Measurements from ENCODE around the gene LRP5.

LRP5 gene

DNA sequence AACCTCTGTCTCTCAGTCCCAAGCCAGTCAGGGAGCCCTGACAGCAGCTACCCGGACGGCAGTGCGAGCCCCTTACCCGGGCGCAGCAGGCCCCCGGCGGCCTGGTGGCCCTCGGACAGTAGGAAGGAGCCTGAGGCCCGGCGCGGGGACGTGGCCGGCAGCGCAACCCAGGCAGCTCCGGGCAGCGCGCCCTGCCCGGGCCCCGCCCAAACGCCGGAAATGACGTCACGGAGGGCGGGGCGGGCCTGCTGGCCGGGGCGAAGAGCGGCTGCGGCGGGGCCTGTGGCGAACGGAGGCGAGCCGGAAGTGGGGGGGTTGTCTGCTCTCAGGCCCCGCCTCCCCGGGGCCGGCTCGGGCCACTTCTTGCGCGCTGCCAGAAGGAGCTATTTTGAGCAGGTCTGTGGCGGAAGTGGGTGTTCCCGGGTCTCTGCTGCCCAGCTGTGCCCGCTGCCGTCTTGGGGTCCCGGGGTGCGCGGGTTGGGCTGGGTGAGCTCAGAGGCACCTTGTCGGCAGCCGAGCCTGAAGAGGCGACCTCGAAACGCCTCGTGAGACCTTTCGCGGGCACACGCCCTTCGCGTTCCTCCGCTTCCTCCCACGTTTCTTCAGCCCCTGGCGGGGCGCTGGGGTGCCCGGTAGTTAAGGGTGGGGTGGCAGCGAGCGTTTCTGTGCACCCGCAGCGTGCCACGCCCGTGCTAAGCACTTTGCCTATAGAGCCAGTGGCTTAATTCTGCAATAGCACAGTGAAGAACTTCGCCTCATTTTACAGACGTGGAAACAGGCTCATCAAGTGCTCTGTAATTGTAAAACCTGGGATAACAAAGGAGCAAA is 40.4 kb upstream of the LRP5 start, which contains the start of gene C11orf24:
Gene C11orf24 (minus strand): TSS at position 193 of the 828 bp plus-strand sequence. CDS start 8,206 bp downstream, outside the sequence.
- DNase-seq (ENCODE audit: low read depth): peak; percentile 99
- peak within 1 kb of the TSS; percentile 98 for H3K4me3 ChIP-seq (ENCODE audit: low read depth, low read length)
- TF ChIP-seq, protein P1, sequence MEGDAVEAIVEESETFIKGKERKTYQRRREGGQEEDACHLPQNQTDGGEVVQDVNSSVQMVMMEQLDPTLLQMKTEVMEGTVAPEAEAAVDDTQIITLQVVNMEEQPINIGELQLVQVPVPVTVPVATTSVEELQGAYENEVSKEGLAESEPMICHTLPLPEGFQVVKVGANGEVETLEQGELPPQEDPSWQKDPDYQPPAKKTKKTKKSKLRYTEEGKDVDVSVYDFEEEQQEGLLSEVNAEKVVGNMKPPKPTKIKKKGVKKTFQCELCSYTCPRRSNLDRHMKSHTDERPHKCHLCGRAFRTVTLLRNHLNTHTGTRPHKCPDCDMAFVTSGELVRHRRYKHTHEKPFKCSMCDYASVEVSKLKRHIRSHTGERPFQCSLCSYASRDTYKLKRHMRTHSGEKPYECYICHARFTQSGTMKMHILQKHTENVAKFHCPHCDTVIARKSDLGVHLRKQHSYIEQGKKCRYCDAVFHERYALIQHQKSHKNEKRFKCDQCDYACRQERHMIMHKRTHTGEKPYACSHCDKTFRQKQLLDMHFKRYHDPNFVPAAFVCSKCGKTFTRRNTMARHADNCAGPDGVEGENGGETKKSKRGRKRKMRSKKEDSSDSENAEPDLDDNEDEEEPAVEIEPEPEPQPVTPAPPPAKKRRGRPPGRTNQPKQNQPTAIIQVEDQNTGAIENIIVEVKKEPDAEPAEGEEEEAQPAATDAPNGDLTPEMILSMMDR (IDR thresholded peaks at IDR 0.05; ENCODE audit: insufficient read depth, low read depth, low read length, missing control alignments): no peak

DNA sequence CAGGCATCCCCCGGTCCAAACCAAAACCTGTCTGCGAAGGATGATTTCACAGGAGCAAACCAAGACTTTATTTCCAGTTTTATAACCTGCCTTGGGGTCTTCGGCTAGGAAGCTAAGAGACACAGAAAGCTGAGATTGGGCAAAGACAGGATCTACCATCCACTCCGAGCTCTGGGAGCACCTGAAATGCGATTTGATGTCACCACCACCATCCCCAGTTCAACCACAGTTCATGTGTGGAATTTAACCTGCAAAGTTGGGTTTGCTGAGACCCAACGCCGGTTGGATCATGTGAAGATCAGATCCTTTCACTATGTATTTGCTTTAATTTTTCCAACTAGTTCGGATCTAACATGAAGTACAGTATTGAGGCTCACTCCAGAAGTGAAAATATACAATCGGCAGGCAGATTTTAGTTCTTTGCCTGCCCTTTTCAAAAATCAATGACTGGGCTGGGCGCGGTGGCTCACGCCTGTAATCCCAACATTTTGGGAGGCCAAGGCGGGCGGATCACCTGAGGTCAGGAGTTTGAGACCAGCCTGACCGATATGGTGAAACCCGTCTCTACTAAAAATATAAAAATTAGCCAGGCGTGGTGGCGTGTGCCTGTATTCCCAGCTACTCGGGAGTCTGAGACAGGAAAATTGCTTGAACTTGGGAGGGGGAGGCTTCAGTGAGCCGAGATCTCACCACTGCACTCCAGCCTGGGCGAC is 39.2 kb upstream of the LRP5 start:
- TF ChIP-seq, protein P1 (IDR thresholded peaks at IDR 0.05; ENCODE audit: insufficient read depth, low read depth, low read length, missing control alignments): no peak
- DNase-seq (ENCODE audit: low read depth): peak; percentile 41
- peak overlapping the region; percentile 98 for H3K4me3 ChIP-seq (ENCODE audit: low read depth, low read length)

DNA sequence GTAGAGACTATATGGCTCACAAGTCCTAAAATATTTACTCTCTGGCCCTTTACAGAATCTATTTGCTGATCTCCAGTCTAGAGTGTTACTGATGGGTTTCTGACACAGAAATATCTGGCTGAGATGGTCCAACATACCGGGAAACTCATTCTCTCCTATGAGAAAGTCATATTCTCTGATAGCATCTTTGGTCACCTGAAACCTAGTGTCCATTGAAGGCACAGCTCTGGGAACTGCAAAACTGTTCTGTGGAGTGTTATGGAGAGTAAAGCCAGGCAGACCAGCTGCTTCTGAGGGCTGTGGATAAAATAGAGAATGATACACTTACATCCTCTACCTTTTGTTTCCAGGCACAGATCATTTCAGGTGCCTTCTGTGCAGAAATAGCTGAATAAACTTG is 38.1 kb upstream of the LRP5 start:
- TF ChIP-seq, protein P1 (IDR thresholded peaks at IDR 0.05; ENCODE audit: insufficient read depth, low read depth, low read length, missing control alignments): no peak
- no peak for DNase-seq (ENCODE audit: low read depth)
- H3K4me3 ChIP-seq (ENCODE audit: low read depth, low read length): no peak overlapping the region; the same call in 1 of the 2 replicates

DNA sequence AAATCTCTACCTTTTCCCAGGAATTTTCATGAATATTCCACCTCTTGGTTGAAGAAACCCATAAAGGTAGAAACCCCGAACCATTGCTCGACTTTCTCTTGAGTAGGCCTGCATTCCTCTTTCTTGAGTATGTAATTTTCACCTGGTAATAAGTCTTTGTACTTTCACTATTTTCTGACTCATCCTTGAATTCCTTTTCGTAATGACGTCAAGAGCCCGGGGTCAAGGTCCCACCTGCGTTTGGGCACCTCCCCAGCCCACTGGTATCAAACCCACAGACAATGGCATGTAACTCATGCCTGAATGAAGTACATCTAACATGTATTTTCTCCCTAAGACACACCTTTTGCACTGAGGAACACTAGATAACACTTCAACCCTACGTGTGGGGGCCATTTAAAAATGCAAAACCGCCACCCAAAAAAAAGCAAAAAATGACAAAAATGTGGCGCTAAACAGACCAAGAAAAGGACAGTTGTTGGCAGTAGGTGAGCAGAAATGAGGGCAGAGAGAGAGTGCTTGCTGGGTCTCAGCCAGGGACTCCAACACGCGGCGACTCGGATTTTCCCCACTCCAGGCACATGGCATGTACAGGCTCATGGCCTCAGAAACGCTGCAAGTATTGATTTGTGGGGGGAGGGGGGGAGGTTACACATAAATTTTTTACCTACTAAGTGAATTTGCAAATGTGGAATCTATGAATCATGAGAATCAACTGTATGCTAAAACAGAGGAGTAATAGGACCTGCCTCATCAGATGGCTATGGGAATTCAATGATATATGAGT is 36.5 kb upstream of the LRP5 start:
- TF ChIP-seq, protein P1 (IDR thresholded peaks at IDR 0.05; ENCODE audit: insufficient read depth, low read depth, low read length, missing control alignments): no peak
- DNase-seq (ENCODE audit: low read depth): no peak
- no peak overlapping the region for H3K4me3 ChIP-seq (ENCODE audit: low read depth, low read length)

DNA sequence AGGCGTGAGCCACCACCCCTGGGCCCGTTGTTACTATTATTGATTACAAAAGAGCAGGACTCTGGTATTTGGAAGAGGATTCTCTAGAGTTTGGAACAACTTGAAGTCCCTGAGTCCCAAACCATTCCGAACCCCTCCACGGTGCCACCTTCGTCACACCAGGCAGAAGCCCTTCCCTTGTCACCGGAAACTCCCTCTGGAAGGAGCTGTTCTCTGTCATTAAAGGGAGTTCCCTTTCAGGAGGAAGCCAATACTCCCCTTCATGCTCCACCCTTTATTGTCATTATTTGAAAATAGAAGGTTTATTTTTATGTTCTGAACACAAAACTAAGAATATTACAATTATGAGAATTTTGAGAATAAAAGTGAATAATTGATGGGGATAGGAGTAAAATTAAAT is 35.5 kb upstream of the LRP5 start:
- DNase-seq (ENCODE audit: low read depth): no peak
- H3K4me3 ChIP-seq (ENCODE audit: low read depth, low read length): no peak overlapping the region

DNA sequence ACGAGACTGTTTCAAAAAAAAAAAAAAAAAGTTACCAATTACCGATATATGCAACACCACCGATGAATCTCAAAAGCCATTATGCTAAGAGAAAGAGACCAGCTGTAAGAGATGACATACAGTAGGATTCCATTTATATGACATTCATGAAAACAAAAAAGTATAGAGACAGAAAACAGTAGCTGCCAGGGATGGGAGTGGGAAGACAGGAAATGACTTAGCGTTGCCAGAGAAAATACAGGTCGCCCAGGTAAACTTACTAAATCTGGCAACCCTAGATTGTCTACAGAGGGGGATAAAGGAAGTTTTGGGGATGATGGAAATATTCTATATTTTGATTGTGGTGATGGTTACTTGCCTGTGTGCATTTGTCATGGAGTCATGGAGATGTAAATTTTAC is 32.7 kb upstream of the LRP5 start:
- TF ChIP-seq, protein P1 (IDR thresholded peaks at IDR 0.05; ENCODE audit: insufficient read depth, low read depth, low read length, missing control alignments): no peak
- no peak overlapping the region for H3K4me3 ChIP-seq (ENCODE audit: low read depth, low read length)
- DNase-seq (ENCODE audit: low read depth): no peak

More for the DNA sequence above, 35.5 kb upstream of the LRP5 start:
- TF ChIP-seq, protein P1 (IDR thresholded peaks at IDR 0.05; ENCODE audit: insufficient read depth, low read depth, low read length, missing control alignments): no peak
